Activated naive CD8-positive, alpha-beta T cell treated with anti-CD3 and anti-CD28 coated beads, Interleukin-2, amount 10 ng/mL, durations not matched to agents 7 days and 5 days (primary cell): ENCODE measurements around the gene TEX30. TPM values are rescaled to one million over a fixed set of nuclear protein-coding genes. Genes with fewer than 3 reads are reported as not detected.

Experiments used
- ATAC-seq: fragments of 150-1000 bp; cut with Tn5 transposase; one replicate; pipeline ENCODE4 v1.10.0; 2021; ENCODE audit warnings: low read depth, moderate library complexity
- POLR2A ChIA-PET: fragments of 350-600 bp; sonication (Branson Sonifier 250); formaldehyde crosslinking; loops from one replicate; lab custom pipeline; 2021; ENCODE audit warnings: antibody characterized with exemption; lab: Charles Lee
- DNase-seq: peaks from one replicate; pipeline ENCODE4 v3.0.0; 2021
- H3K27ac Mint-ChIP-seq: one replicate; pipeline ENCODE4 v1.8.0; 2022; ENCODE audit warnings: mild to moderate bottlenecking, mixed read lengths
- H3K27me3 Mint-ChIP-seq: one replicate; pipeline ENCODE4 v1.8.0; 2022; ENCODE audit warnings: mild to moderate bottlenecking, moderate library complexity, mixed read lengths
- H3K36me3 Mint-ChIP-seq: one replicate; pipeline ENCODE4 v1.8.0; 2021; ENCODE audit warnings: mild to moderate bottlenecking, mixed read lengths
- H3K4me1 Mint-ChIP-seq: one replicate; pipeline ENCODE4 v1.8.0; 2021; ENCODE audit warnings: mixed read lengths
- H3K4me3 Mint-ChIP-seq: one replicate; pipeline ENCODE4 v1.8.0; 2022; ENCODE audit warnings: mild to moderate bottlenecking, moderate library complexity, mixed read lengths
- H3K9me3 Mint-ChIP-seq: one replicate; pipeline ENCODE4 v1.8.0; 2021; ENCODE audit warnings: mixed read lengths
- total RNA-seq, 2 experiments: library from RNA; stranded (reverse); gene quantifications; one replicate each; pipeline ENCODE4 v1.2.3, GENCODE V29; 2021

The TEX30 gene
- total RNA-seq, 2 experiments from 2014 or later: 22.2 to 23.0 TPM

- ATAC-seq: no peak
- Mint-ChIP-seq H3K4me3 (no peak overlapping the region), H3K4me1 (peaks cover 4% of the 10 kb centered on the region), H3K9me3 (no peaks in the 10 kb centered on the region), H3K27me3 (peaks cover 25% of the 10 kb centered on the region), H3K27ac (no peak overlapping the region), H3K36me3 (no peaks in the 10 kb centered on the region)
- DNase-seq: no peak
- POLR2A ChIA-PET: no interaction called here
Observed at GRCh38 chr13:102729560-102730270, 43.9 kb downstream of the TEX30 start.

DNA sequence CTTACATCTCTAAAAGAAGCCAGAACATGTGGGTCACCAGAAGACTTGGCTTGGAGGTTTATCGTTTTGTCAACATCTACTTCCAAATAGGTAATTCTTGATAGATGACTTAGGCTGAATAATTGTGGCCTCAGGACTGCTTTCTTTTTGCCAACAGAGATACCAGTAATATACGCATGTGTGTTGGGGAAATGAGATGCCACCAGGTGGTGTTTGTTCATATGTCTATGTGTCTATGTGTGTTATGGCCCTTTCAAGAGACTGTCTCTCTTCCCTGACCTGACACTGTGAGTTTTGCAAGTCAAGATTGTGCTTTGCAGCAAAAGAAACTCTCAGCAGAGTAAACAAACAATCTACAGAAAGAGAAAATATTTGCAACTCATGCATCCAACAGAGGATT is 47.2 kb downstream of the TEX30 start:
- no peaks in the 10 kb centered on the region for H3K9me3 Mint-ChIP-seq
- H3K27ac Mint-ChIP-seq: no peak overlapping the region
- H3K4me3 Mint-ChIP-seq: no peak overlapping the region
- peaks cover 29% of the 10 kb centered on the region for H3K27me3 Mint-ChIP-seq
- H3K36me3 Mint-ChIP-seq: no peaks in the 10 kb centered on the region
- no peak for DNase-seq
- H3K4me1 Mint-ChIP-seq: peaks cover 7% of the 10 kb centered on the region
- POLR2A ChIA-PET: no interaction called here
- ATAC-seq: peak; percentile 80

GRCh38 chr13:102724923-102725322 is 48.7 kb downstream of the TEX30 start:
- DNase-seq: no peak
- peaks cover 16% of the 10 kb centered on the region for H3K27me3 Mint-ChIP-seq
- no peak overlapping the region for H3K4me3 Mint-ChIP-seq
- POLR2A ChIA-PET: interaction anchor here (1.6 kb wide), 1 partner anchor 133 kb away, joined by 6 read pairs; no protein-coding TSS in a partner anchor
- H3K9me3 Mint-ChIP-seq: no peaks in the 10 kb centered on the region
- peaks cover 7% of the 10 kb centered on the region for H3K4me1 Mint-ChIP-seq
- no peak overlapping the region for H3K27ac Mint-ChIP-seq
- no peak for ATAC-seq
- no peaks in the 10 kb centered on the region for H3K36me3 Mint-ChIP-seq

DNA sequence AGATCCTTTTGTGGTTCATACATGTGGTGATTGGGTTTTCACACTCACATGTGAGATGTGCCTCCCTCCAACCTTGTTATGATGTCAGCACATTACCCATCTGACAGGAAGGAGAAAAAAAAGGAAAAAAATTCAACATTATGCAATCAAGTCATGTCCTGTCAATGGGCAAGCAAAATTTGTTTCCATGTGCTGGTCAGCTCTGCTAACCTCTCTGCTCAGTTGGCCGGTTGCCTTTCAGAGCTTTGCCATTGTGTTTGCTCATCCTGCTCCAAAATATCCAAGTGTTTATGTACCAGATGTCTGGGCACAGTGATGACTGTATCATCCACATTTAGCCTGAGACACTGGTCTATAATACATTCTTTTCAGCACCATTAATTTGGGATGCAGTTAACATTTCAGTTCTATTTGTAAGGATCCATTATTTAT is 51.8 kb downstream of the TEX30 start:
- no peak for ATAC-seq
- no peak for DNase-seq
- Mint-ChIP-seq H3K9me3 (no peaks in the 10 kb centered on the region), H3K36me3 (no peaks in the 10 kb centered on the region), H3K4me3 (no peak overlapping the region), H3K4me1 (peaks cover 3% of the 10 kb centered on the region), H3K27ac (no peak overlapping the region), H3K27me3 (peaks cover 13% of the 10 kb centered on the region)
- POLR2A ChIA-PET: interaction anchor here (0.6 to 2.0 kb wide), 3 partner anchors 42 to 124 kb away, joined by 3 to 5 read pairs (median 4); partner anchors contain the start of gene ERCC5

- ATAC-seq (no peak), DNase-seq (no peak)
- Mint-ChIP-seq H3K36me3 (no peaks in the 10 kb centered on the region), H3K4me3 (no peak overlapping the region), H3K27ac (no peak overlapping the region), H3K4me1 (peaks cover 3% of the 10 kb centered on the region), H3K9me3 (no peaks in the 10 kb centered on the region), H3K27me3 (peaks cover 14% of the 10 kb centered on the region)
- POLR2A ChIA-PET: no interaction called here
Observed at GRCh38 chr13:102718746-102719145, 54.8 kb downstream of the TEX30 start.

Other genes starting within 250 kb of the TEX30 start
- 10 to 100 TPM; 78.0 to 87.1 TPM for gene TPP2, start 176.8 kb downstream of the TEX30 start, total RNA-seq
- not detected for gene METTL21C, start 78.7 kb downstream of the TEX30 start, total RNA-seq
- gene POGLUT2, start 25.2 kb upstream of the TEX30 start, total RNA-seq: 1 to 10 TPM; 8.2 to 8.8 TPM
- 10 to 100 TPM; 19.8 to 26.2 TPM for gene BIVM, start 25.3 kb upstream of the TEX30 start, total RNA-seq
- gene ERCC5, start 72.2 kb upstream of the TEX30 start, total RNA-seq: 100 to 1,000 TPM; 102 to 111 TPM